ENCODE results near the gene HNRNPA3. TPM values are rescaled to one million over a fixed set of nuclear protein-coding genes. Genes with fewer than 3 reads are reported as not detected.

The HNRNPA3 gene
- polyA plus RNA-seq, 1 donor (not counting 4 experiments of a cell fraction or from before 2014, with no cell fraction given) = 178 TPM

- H3K27me3 ChIP-seq (ENCODE audit: control insufficient read depth, extremely low read depth, insufficient read depth, low read length) = no peaks in the 10 kb centered on the region
- peaks cover 35% of the 10 kb centered on the region for H4K20me1 ChIP-seq (ENCODE audit: control insufficient read depth, extremely low read depth, insufficient read depth, low read length)
- no peak for TF ChIP-seq EZH2 (IDR thresholded peaks at IDR 0.05; ENCODE audit: low read length)
- no peak overlapping the region for H3K4me2 ChIP-seq (ENCODE audit: control insufficient read depth, extremely low read depth, insufficient read depth, low read depth, low read length)
- H3K9ac ChIP-seq (ENCODE audit: control insufficient read depth, extremely low read depth, insufficient read depth, low read length) = no peak overlapping the region
- peaks cover 10 to 32% of the 10 kb centered on the region in 2 experiments for H3K36me3 ChIP-seq (ENCODE audit: control insufficient read depth in 2 of 2, extremely low read depth in 1 of 2, insufficient read depth in 2 of 2, low read length in 2 of 2)
- no peak overlapping the region for H3K4me3 ChIP-seq (ENCODE audit: control insufficient read depth in 2 of 3, extremely low read depth in 1 of 3, insufficient read depth in 2 of 3, low read depth in 1 of 3, low read length in 3 of 3)
- H3K9me1 ChIP-seq (ENCODE audit: control insufficient read depth, extremely low read depth, insufficient read depth, low read length) = peaks cover 12% of the 10 kb centered on the region
- dilution Hi-C loops (cut with MboI; ENCODE audit: extremely low pct_ligation_motif_present, low sequenced_read_pairs) = no loop called here
- no peak for DNase-seq (ENCODE audit: low read depth, low spot score)
- H2AFZ ChIP-seq (ENCODE audit: control insufficient read depth, low read length) = no peak overlapping the region
- H3K79me2 ChIP-seq (ENCODE audit: control insufficient read depth, insufficient read depth, low read length) = peaks cover 99% of the 10 kb centered on the region
- FAIRE-seq = no peak
- peaks cover 51% of the 10 kb centered on the region for H3K4me1 ChIP-seq (ENCODE audit: control insufficient read depth, extremely low read depth, insufficient read depth, low read length)
- no peak overlapping the region for H3K27ac ChIP-seq (ENCODE audit: control insufficient read depth, insufficient read depth, low read length)
- H3K9me3 ChIP-seq (ENCODE audit: control insufficient read depth, low read depth, low read length) = no peaks in the 10 kb centered on the region
These were observed 37.9 kb downstream of the HNRNPA3 start for GRCh38 chr2:177250461-177250860.

GRCh38 chr2:177251165-177251542 lies 38.6 kb downstream of the HNRNPA3 start:
- dilution Hi-C loops (cut with MboI; ENCODE audit: extremely low pct_ligation_motif_present, low sequenced_read_pairs) = no loop called here
- FAIRE-seq = no peak
- Histone ChIP-seq H3K79me2 (ENCODE audit: control insufficient read depth, insufficient read depth, low read length) (peaks cover 100% of the 10 kb centered on the region), H3K27me3 (ENCODE audit: control insufficient read depth, extremely low read depth, insufficient read depth, low read length) (no peaks in the 10 kb centered on the region), H3K9me3 (ENCODE audit: control insufficient read depth, low read depth, low read length) (no peaks in the 10 kb centered on the region), H4K20me1 (ENCODE audit: control insufficient read depth, extremely low read depth, insufficient read depth, low read length) (peaks cover 31% of the 10 kb centered on the region), H3K9ac (ENCODE audit: control insufficient read depth, extremely low read depth, insufficient read depth, low read length) (no peak overlapping the region), H3K36me3 (ENCODE audit: control insufficient read depth in 2 of 2, extremely low read depth in 1 of 2, insufficient read depth in 2 of 2, low read length in 2 of 2) (peaks cover 11 to 32% of the 10 kb centered on the region in 2 experiments), H3K27ac (ENCODE audit: control insufficient read depth, insufficient read depth, low read length) (peak overlapping the region; percentile 62), H3K4me3 (ENCODE audit: control insufficient read depth in 2 of 3, extremely low read depth in 1 of 3, insufficient read depth in 2 of 3, low read depth in 1 of 3, low read length in 3 of 3) (no peak overlapping the region), H3K4me1 (ENCODE audit: control insufficient read depth, extremely low read depth, insufficient read depth, low read length) (peaks cover 53% of the 10 kb centered on the region), H3K4me2 (ENCODE audit: control insufficient read depth, extremely low read depth, insufficient read depth, low read depth, low read length) (no peak overlapping the region), H2AFZ (ENCODE audit: control insufficient read depth, low read length) (no peak overlapping the region), H3K9me1 (ENCODE audit: control insufficient read depth, extremely low read depth, insufficient read depth, low read length) (peaks cover 8% of the 10 kb centered on the region)
- no peak for DNase-seq (ENCODE audit: low read depth, low spot score)
- no peak for TF ChIP-seq EZH2 (IDR thresholded peaks at IDR 0.05; ENCODE audit: low read length)
- TF ChIP-seq CTCF (optimal IDR thresholded peaks at IDR 0.05 in 1 of 3, IDR thresholded peaks at IDR 0.05 in 1 of 3, conservative IDR thresholded peaks at IDR 0.05 in 1 of 3; ENCODE audit: extremely low read depth in 1 of 3, insufficient read depth in 2 of 3, low read length in 3 of 3) = no peak
